BE2C (cell line): ENCODE measurements around the gene TMEM106A.
A peak's percentile ranks its signal among the peaks of the same experiment; 100 is the strongest.
"Not testable (repeated sequence)": the region's sequence is repeated elsewhere in the genome, so short reads cannot be mapped to it uniquely, and the experiment has no call there.

ENCODE experiments used
- DNase-seq: peaks from one replicate; pipeline ENCODE4 v3.0.0-alpha.2; 2020
- H3K27me3 ChIP-seq: fragments of 250-450 bp; sonication (Bioruptor Pico); 2 replicates; pipeline ENCODE4 v1.5.1; 2020; ENCODE audit warnings: mild to moderate bottlenecking
- H3K36me3 ChIP-seq: fragments of 250-450 bp; sonication (Bioruptor Pico); 2 replicates; pipeline ENCODE4 v1.5.1; 2020; ENCODE audit warnings: mild to moderate bottlenecking
- H3K4me1 ChIP-seq: fragments of 250-450 bp; sonication (Bioruptor Pico); 2 replicates; pipeline ENCODE4 v1.5.1; 2020
- H3K4me3 ChIP-seq: 2 replicates; pipeline ENCODE4 v1.5.1; 2011; ENCODE audit warnings: low read depth, low read length
- H3K9me3 ChIP-seq: fragments of 250-450 bp; sonication (Bioruptor Pico); 2 replicates; pipeline ENCODE4 v1.5.1; 2020
- CTCF ChIP-seq: IDR thresholded peaks from 2 replicates; pipeline ENCODE4 v1.5.1; 2012; ENCODE audit warnings: mild to moderate bottlenecking, low read depth, low read length

Gene TMEM106A

GRCh38 chr17:43199633-43200032 lies 12.0 kb upstream of the TMEM106A start:
- peaks cover 34% of the 10 kb centered on the region for H3K36me3 ChIP-seq
- H3K4me1 ChIP-seq: peaks cover 9% of the 10 kb centered on the region
- H3K4me3 ChIP-seq: no peak overlapping the region
- no peaks in the 10 kb centered on the region for H3K27me3 ChIP-seq
- TF ChIP-seq CTCF: no peak
- DNase-seq: no peak
- H3K9me3 ChIP-seq: no peaks in the 10 kb centered on the region

- H3K4me1 ChIP-seq: peaks cover 9% of the 10 kb centered on the region
- H3K36me3 ChIP-seq: peaks cover 29% of the 10 kb centered on the region
- no peaks in the 10 kb centered on the region for H3K9me3 ChIP-seq
- no peaks in the 10 kb centered on the region for H3K27me3 ChIP-seq
- DNase-seq: peak; percentile 92
- no peak overlapping the region for H3K4me3 ChIP-seq
- peak; percentile 17; the same call in 1 of the 2 replicates for TF ChIP-seq CTCF
Observed at GRCh38 chr17:43200127-43200526, 11.5 kb upstream of the TMEM106A start.

GRCh38 chr17:43203013-43203412 lies 8.7 kb upstream of the TMEM106A start:
- H3K27me3 ChIP-seq, H3K4me1 ChIP-seq, H3K9me3 ChIP-seq, DNase-seq, H3K4me3 ChIP-seq: not testable (repeated sequence)
- H3K36me3 ChIP-seq: peaks cover 21% of the 10 kb centered on the region

GRCh38 chr17:43210576-43210975 lies 1.1 kb upstream of the TMEM106A start:
- Histone ChIP-seq H3K4me3 (no peak overlapping the region), H3K9me3 (no peaks in the 10 kb centered on the region), H3K4me1 (peaks cover 4% of the 10 kb centered on the region), H3K27me3 (no peaks in the 10 kb centered on the region), H3K36me3 (no peaks in the 10 kb centered on the region)
- no peak for TF ChIP-seq CTCF
- no peak for DNase-seq

GRCh38 chr17:43211123-43211479 lies 574 bp upstream of the TMEM106A start:
- H3K9me3 ChIP-seq: no peaks in the 10 kb centered on the region
- no peak for DNase-seq
- H3K36me3 ChIP-seq: no peaks in the 10 kb centered on the region
- H3K27me3 ChIP-seq: no peaks in the 10 kb centered on the region
- peaks cover 4% of the 10 kb centered on the region for H3K4me1 ChIP-seq
- peak overlapping the region; percentile 66 for H3K4me3 ChIP-seq
- TF ChIP-seq CTCF: no peak

- peaks cover 4% of the 10 kb centered on the region for H3K4me1 ChIP-seq
- no peaks in the 10 kb centered on the region for H3K9me3 ChIP-seq
- no peak for DNase-seq
- H3K4me3 ChIP-seq: peak overlapping the region; percentile 66; the same call in 1 of the 2 replicates
- H3K27me3 ChIP-seq: no peaks in the 10 kb centered on the region
- no peaks in the 10 kb centered on the region for H3K36me3 ChIP-seq
- TF ChIP-seq CTCF: no peak
Observed at GRCh38 chr17:43212641-43213490, 1.2 kb downstream of the TMEM106A start.
